HuH-7 (cell line): ENCODE results near the gene RGL2.
"Not testable (repeated sequence)": the region's sequence is repeated elsewhere in the genome, so short reads cannot be mapped to it uniquely, and the experiment has no call there.

ENCODE experiments used
- DNase-seq: peaks from one replicate; pipeline ENCODE4 v3.0.0; 2011; ENCODE audit warnings: low spot score

RGL2 gene

GRCh38 chr6:33298773-33299236 is at the start of gene RGL2:
Gene RGL2 (minus strand): TSS chr6:33298942. CDS start chr6:33298610, 332 bp downstream.
- peak; percentile 14 for DNase-seq

GRCh38 chr6:33347816-33348215 is 49.1 kb upstream of the RGL2 start:
- no peak for DNase-seq

GRCh38 chr6:33346972-33347371 is 48.2 kb upstream of the RGL2 start:
- DNase-seq: not testable (repeated sequence)

- DNase-seq: peak; percentile 25
These were observed 46.3 kb upstream of the RGL2 start for GRCh38 chr6:33344701-33345697.

- no peak for DNase-seq
These were observed 45.3 kb upstream of the RGL2 start for GRCh38 chr6:33343953-33344611.

GRCh38 chr6:33343606-33343952 is 44.8 kb upstream of the RGL2 start:
- not testable (repeated sequence) for DNase-seq

GRCh38 chr6:33339193-33339592 is 40.5 kb upstream of the RGL2 start:
- DNase-seq: no peak

GRCh38 chr6:33336495-33336894 is 37.8 kb upstream of the RGL2 start:
- no peak for DNase-seq

GRCh38 chr6:33335916-33336315 is 37.2 kb upstream of the RGL2 start:
- DNase-seq: no peak

- DNase-seq: no peak
These were observed 34.9 kb upstream of the RGL2 start for GRCh38 chr6:33333666-33334065.

GRCh38 chr6:33330736-33331135 is 32.0 kb upstream of the RGL2 start:
- DNase-seq: no peak

GRCh38 chr6:33329058-33329457 is 30.3 kb upstream of the RGL2 start:
- no peak for DNase-seq

- no peak for DNase-seq
These were observed 25.4 kb upstream of the RGL2 start for GRCh38 chr6:33324125-33324524.

- no peak for DNase-seq
These were observed 24.8 kb upstream of the RGL2 start for GRCh38 chr6:33323623-33323948.

GRCh38 chr6:33321227-33321626 is 22.5 kb upstream of the RGL2 start:
- no peak for DNase-seq

- no peak for DNase-seq
These were observed 21.8 kb upstream of the RGL2 start for GRCh38 chr6:33320315-33321181.

- DNase-seq: no peak
These were observed 21.2 kb upstream of the RGL2 start for GRCh38 chr6:33319939-33320314.

GRCh38 chr6:33318426-33319073 is 19.8 kb upstream of the RGL2 start:
- no peak for DNase-seq

GRCh38 chr6:33317669-33318425 is 19.1 kb upstream of the RGL2 start, which contains the start of gene ZBTB22:
Gene ZBTB22 (minus strand): TSS chr6:33317744. CDS start chr6:33316916, 828 bp downstream.
- peak; percentile 88 for DNase-seq

GRCh38 chr6:33317419-33317668 is 18.6 kb upstream of the RGL2 start:
- DNase-seq: peak; percentile 55
